Transverse colon (tissue), 4 donors: ENCODE measurements around the gene TGM1. TPM values are rescaled to one million over a fixed set of nuclear protein-coding genes. Genes with fewer than 3 reads are reported as not detected.

Experiments used
- DNase-seq: peaks from one replicate; pipeline ENCODE4 v3.0.0-alpha.2; 2019
- H3K27ac ChIP-seq, 4 donors: fragments of 200-600 bp; sonication (generic); 2 replicates each; pipeline ENCODE4 v1.5.1; 2016 to 2018; ENCODE audit warnings: inconsistent platforms in 4 of 4
- H3K27me3 ChIP-seq: fragments of 200-600 bp; sonication (generic); 2 replicates; pipeline ENCODE4 v1.5.1; 2017; ENCODE audit warnings: inconsistent platforms
- H3K36me3 ChIP-seq, 4 donors: fragments of 200-600 bp; sonication (generic); 2 replicates each; pipeline ENCODE4 v1.5.1; 2017 to 2019; ENCODE audit warnings: inconsistent platforms in 4 of 4
- H3K4me1 ChIP-seq, 4 donors: fragments of 200-600 bp; sonication (generic); 2 replicates each; pipeline ENCODE4 v1.5.1; 2017 to 2020; ENCODE audit warnings: inconsistent platforms in 4 of 4
- H3K4me3 ChIP-seq, 4 donors: fragments of 200-600 bp; sonication (generic); 1 replicate in 1 of 4; 2 replicates in 3 of 4; pipeline versions ENCODE4 v1.5.1 to v1.6.1; 2017 to 2019; ENCODE audit warnings: inconsistent platforms in 4 of 4
- H3K9me3 ChIP-seq, 2 donors: fragments of 200-600 bp; sonication (generic); 2 replicates each; pipeline ENCODE4 v1.5.1; 2017 to 2019; ENCODE audit warnings: inconsistent platforms in 2 of 2
- EP300 ChIP-seq: sonication (generic); formaldehyde crosslinking; IDR thresholded peaks from one replicate; pipeline ENCODE4 v1.6.1; 2017; ENCODE audit warnings: antibody characterized with exemption, low read depth
- POLR2A ChIP-seq: fragments of 450-650 bp; IDR thresholded peaks from one replicate; pipeline ENCODE4 v1.6.1; 2016; ENCODE audit warnings: antibody characterized with exemption, mild to moderate bottlenecking, moderate library complexity
- POLR2AphosphoS5 ChIP-seq, 3 donors: sonication (generic); formaldehyde crosslinking; IDR thresholded peaks; one replicate each; pipeline ENCODE4 v1.6.1; 2016; ENCODE audit warnings: antibody characterized with exemption in 3 of 3
- WGBS, 2 donors: methylation state at CpG; one replicate each; pipeline ENCODE4 v1.1.5; 2018; ENCODE audit warnings: low coverage in 1 of 2; 5-methylcytosine and 5-hydroxymethylcytosine counted together
- in situ Hi-C, 4 donors: fragments of 200-750 bp; cut with MboI; loops; one replicate each; pipeline versions ENCODE4 v1.15.0 to v1.15.1; 2017; ENCODE audit warnings: low sequenced_read_pairs in 3 of 4, low pct_ligation_motif_present in 1 of 4, low pct_unique_long_range_greater_than_20kb in 1 of 4
- intact Hi-C: fragments of 100-400 bp; cut with DNase I; formaldehyde crosslinking; loops from one replicate; pipeline ENCODE4 v1.15.1; 2023; ENCODE audit warnings: low total_unique reads
- total RNA-seq, 4 donors: library from RNA; depleted of rRNA; stranded (reverse); fragments of >200 nt; gene quantifications; one replicate each; pipeline ENCODE4 v1.1.0, GENCODE V29; 2016
- TF ChIP-seq, protein P1 (sequence below), 5 experiments: fragments of 200-600 bp in 3 of 5; fragments of 450-650 bp in 2 of 5; sonication (generic) in 3 of 5; IDR thresholded peaks; 1 replicate in 2 of 5; 2 replicates in 3 of 5; pipeline ENCODE4 v1.5.1; 2016 to 2017; ENCODE audit warnings: antibody characterized with exemption in 5 of 5, inconsistent platforms in 3 of 5, mild to moderate bottlenecking in 2 of 5, moderate library complexity in 1 of 5

Gene TGM1
- total RNA-seq, 4 donors from 2014 or later = 1.4 to 96.5 (median 2.2) TPM; not detected in 1

DNA sequence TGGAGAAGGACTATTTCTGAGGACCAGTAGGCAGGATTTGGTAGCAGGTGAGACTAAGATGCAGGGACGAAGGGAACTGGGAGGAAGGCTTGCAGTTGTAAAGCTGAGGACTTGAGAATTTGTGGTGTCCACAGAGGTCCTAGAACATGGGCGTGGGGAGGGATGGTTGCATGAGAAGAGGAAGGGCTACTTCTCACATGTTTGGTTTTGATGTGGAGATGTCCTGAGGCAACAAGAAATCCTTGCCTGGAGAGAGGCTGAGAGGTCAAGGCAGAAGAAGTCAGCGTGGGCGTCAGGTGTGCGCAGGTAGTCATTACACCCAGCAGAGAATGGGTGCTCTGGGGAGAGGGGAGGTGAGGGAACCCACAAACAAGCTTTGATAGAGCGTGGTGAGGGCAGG is 14.1 kb upstream of the TGM1 start:
- intact Hi-C loops (no loop called here), in situ Hi-C loops (no loop called here)
- TF ChIP-seq POLR2A = no peak
- TF ChIP-seq, protein P1, sequence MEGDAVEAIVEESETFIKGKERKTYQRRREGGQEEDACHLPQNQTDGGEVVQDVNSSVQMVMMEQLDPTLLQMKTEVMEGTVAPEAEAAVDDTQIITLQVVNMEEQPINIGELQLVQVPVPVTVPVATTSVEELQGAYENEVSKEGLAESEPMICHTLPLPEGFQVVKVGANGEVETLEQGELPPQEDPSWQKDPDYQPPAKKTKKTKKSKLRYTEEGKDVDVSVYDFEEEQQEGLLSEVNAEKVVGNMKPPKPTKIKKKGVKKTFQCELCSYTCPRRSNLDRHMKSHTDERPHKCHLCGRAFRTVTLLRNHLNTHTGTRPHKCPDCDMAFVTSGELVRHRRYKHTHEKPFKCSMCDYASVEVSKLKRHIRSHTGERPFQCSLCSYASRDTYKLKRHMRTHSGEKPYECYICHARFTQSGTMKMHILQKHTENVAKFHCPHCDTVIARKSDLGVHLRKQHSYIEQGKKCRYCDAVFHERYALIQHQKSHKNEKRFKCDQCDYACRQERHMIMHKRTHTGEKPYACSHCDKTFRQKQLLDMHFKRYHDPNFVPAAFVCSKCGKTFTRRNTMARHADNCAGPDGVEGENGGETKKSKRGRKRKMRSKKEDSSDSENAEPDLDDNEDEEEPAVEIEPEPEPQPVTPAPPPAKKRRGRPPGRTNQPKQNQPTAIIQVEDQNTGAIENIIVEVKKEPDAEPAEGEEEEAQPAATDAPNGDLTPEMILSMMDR (IDR thresholded peaks at IDR 0.05) = no peak
- TF ChIP-seq EP300 = no peak
- TF ChIP-seq POLR2AphosphoS5 (IDR thresholded peaks at IDR 0.05) = no peak
- no peaks in the 10 kb centered on the region for H3K27me3 ChIP-seq
- 86 to 89% methylated on average over 1 to 6 of the region's 6 CpGs for WGBS, 2 donors
- H3K4me1 ChIP-seq = peaks cover 0 to 6% (median 0%) of the 10 kb centered on the region in 4 donors
- peak overlapping the region in 2 of 4 donors; percentile 29 to 44 for H3K27ac ChIP-seq
- no peaks in the 10 kb centered on the region for H3K9me3 ChIP-seq
- no peak for DNase-seq
- H3K36me3 ChIP-seq = no peaks in the 10 kb centered on the region
- H3K4me3 ChIP-seq = no peak overlapping the region

DNA sequence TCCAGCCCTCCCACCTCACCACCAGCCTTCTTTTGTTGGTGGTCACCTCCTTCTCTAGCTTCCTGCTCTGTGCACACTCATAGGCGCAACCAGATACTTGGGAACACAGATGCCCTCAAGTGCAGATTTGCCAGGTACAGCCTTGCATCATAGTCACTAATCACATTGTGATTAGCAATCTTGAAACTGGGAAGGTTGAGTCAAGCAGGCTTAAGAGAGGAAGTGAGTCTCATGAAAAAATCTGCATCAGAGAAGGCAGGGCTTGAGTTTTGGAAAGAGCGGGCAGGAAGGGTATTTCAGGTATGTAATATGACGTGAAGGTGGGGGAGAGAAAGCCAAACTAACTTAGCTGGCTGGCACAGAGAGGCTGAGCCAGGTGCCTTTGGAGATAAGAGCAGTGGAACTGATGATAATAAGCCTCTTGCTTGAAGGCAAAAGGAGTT is 11.1 kb upstream of the TGM1 start:
- H3K27me3 ChIP-seq = no peaks in the 10 kb centered on the region
- 59 to 91% methylated on average over 2 to 3 of the region's 3 CpGs for WGBS, 2 donors
- TF ChIP-seq POLR2A = no peak
- no peak for TF ChIP-seq POLR2AphosphoS5 (IDR thresholded peaks at IDR 0.05)
- TF ChIP-seq, protein P1 (IDR thresholded peaks at IDR 0.05) = no peak
- TF ChIP-seq EP300 = no peak
- H3K9me3 ChIP-seq = no peaks in the 10 kb centered on the region
- intact Hi-C loops = no loop called here
- no peak for DNase-seq
- H3K4me3 ChIP-seq = no peak overlapping the region
- in situ Hi-C loops = no loop called here
- peaks cover 0 to 15% (median 2%) of the 10 kb centered on the region in 4 donors for H3K4me1 ChIP-seq
- no peaks in the 10 kb centered on the region for H3K36me3 ChIP-seq
- H3K27ac ChIP-seq = peak overlapping the region in 2 of 4 donors; percentile 12 to 23

DNA sequence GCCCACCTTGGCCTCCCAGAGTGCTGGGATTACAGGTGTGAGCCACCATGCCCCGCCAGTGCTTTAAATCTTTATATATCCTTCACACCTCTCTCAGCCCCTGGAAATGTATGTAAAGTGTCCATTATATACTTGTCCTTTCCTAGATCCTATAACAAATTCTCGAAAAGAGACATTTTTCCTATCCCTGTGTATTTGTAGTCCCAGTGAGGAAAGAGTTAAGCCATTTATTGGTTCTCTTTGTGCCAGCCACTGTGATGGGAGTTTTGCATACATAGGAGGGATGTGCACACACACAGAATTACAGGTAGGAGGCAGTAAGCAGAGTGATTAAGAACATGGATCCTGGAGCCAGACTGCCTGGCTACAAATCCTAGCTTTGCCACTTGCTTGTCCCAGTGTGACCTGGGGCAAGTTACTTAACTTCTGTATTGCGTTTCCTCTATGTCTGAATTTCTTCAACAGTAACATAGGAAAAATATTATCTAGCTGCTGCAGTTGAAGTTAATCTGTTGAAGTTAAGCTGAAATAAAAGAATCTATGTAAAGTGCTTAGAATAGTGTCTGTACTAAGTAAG is 10.5 kb upstream of the TGM1 start:
- in situ Hi-C loops = no loop called here
- 56 to 78% methylated on average over 1 to 3 of the region's 3 CpGs for WGBS, 2 donors
- Histone ChIP-seq H3K36me3 (no peaks in the 10 kb centered on the region), H3K27me3 (no peaks in the 10 kb centered on the region), H3K27ac (peak overlapping the region in 2 of 4 donors; percentile 12 to 23), H3K9me3 (no peaks in the 10 kb centered on the region), H3K4me3 (no peak overlapping the region), H3K4me1 (peaks cover 0 to 15% (median 2%) of the 10 kb centered on the region in 4 donors)
- DNase-seq = no peak
- intact Hi-C loops = no loop called here
- TF ChIP-seq, protein P1 (IDR thresholded peaks at IDR 0.05) = no peak
- TF ChIP-seq EP300 (no peak), POLR2A (no peak), POLR2AphosphoS5 (IDR thresholded peaks at IDR 0.05) (no peak)

- Histone ChIP-seq H3K36me3 (peaks cover 0 to 4% (median 0%) of the 10 kb centered on the region in 4 donors), H3K27me3 (no peaks in the 10 kb centered on the region), H3K4me1 (peaks cover 0 to 15% (median 2%) of the 10 kb centered on the region in 4 donors), H3K27ac (no peak overlapping the region), H3K4me3 (no peak overlapping the region), H3K9me3 (no peaks in the 10 kb centered on the region)
- intact Hi-C loops (no loop called here), in situ Hi-C loops (no loop called here)
- no peak for DNase-seq
- 91 to 100% methylated on average over 2 of the region's 2 CpGs for WGBS, 2 donors
- TF ChIP-seq POLR2AphosphoS5 (IDR thresholded peaks at IDR 0.05) = no peak
- no peak for TF ChIP-seq POLR2A
- TF ChIP-seq EP300 = no peak
- TF ChIP-seq, protein P1 (IDR thresholded peaks at IDR 0.05) = no peak
Measured at GRCh38 chr14:24272467-24272866, 9.5 kb upstream of the TGM1 start.
